NB4 (cell line): ENCODE measurements around the gene RND2.

ENCODE experiments used
- MAX ChIP-seq: IDR thresholded peaks from 2 replicates; pipeline ENCODE4 v1.6.1; 2011; ENCODE audit warnings: low read depth, low read length
- MYC ChIP-seq: IDR thresholded peaks from 2 replicates; pipeline ENCODE4 v1.6.1; 2011; ENCODE audit warnings: low read depth, low read length
- POLR2A ChIP-seq: IDR thresholded peaks from 2 replicates; pipeline ENCODE4 v1.6.1; 2011; ENCODE audit warnings: mild to moderate bottlenecking; ENCODE audit not compliant: insufficient read length; ENCODE audit errors: extremely low read depth
- TF ChIP-seq, protein P1 (sequence below): IDR thresholded peaks from one replicate; pipeline ENCODE4 v1.5.1; 2012; ENCODE audit warnings: low read depth, low read length

DNA sequence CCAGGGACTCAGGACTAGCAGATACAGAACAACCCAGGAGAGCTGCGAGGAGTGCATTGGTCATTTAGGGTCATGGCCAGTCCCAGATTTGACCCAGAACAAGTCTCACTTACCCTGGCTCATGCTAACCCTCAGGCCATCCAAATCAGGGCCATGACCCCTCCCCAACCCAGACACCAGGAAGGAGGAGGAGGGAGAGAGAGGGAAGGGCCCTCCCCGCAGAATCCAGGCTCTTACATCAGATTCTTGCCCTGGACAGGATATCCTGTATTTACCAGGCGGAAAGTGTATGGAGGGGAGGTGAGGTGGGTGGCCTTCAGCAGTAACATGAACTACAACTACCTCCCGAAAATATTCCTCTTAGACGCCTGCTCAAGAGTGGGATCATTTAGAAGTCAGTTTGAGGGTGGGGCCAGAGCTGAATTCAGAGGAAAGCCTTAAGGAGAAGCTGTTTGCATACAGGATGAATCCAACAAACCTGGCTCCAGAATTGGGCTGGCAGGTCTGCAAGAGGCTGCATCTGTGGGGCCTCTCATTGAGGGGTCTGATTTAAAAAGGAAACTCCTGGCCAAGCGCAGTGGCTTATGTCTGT lies 4.9 kb upstream of the RND2 start:
- TF ChIP-seq, protein P1, sequence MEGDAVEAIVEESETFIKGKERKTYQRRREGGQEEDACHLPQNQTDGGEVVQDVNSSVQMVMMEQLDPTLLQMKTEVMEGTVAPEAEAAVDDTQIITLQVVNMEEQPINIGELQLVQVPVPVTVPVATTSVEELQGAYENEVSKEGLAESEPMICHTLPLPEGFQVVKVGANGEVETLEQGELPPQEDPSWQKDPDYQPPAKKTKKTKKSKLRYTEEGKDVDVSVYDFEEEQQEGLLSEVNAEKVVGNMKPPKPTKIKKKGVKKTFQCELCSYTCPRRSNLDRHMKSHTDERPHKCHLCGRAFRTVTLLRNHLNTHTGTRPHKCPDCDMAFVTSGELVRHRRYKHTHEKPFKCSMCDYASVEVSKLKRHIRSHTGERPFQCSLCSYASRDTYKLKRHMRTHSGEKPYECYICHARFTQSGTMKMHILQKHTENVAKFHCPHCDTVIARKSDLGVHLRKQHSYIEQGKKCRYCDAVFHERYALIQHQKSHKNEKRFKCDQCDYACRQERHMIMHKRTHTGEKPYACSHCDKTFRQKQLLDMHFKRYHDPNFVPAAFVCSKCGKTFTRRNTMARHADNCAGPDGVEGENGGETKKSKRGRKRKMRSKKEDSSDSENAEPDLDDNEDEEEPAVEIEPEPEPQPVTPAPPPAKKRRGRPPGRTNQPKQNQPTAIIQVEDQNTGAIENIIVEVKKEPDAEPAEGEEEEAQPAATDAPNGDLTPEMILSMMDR = no peak
- TF ChIP-seq MAX = no peak
- TF ChIP-seq MYC = no peak
- TF ChIP-seq POLR2A = no peak
